ENCODE measurements around the gene XDH.
A peak's percentile ranks its signal among the peaks of the same experiment; 100 is the strongest.

Gene XDH

DNA sequence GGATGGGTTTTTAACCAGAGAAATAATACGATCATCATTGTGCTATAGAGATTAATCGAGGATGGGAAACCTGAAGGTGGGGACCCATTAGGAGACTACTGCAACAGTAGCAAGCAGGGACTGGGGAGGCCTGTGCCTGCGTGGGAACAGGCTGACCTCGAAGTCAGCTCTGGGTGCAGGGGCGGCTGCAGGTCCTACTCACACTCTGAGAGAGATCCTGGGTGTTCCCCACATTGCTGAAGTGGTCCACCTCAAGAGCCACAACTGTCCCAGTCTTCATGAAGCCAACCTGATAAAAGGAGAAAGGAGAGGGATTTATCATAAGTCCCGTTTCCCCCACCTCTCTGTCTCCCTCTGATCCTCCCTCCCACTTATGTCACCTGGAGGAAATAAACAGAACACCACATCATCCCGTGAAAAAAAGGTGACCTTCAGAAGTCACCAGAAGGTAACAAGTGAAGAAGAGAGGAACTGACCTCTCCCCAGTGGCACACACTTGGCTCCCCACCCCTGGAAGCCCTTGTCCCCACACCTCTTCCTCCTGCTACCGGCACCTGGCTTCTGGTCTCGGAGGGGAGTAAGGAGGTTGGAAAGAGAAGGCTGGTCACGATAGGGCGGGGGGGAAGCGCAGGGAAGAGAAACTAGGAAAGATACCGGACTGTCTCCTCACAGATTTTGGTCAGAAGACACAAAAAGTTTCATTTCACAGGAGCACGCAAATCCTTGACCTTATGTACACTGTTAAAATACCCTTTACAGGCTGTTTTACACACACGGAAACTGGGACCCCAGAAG, 50.4 kb downstream of the XDH start:
- DNase-seq, result no peak

- no peak for DNase-seq
Observed at GRCh38 chr2:31362581-31362980, 52.0 kb downstream of the XDH start.

GRCh38 chr2:31359229-31359628, 55.3 kb downstream of the XDH start:
- no peak for DNase-seq

DNA sequence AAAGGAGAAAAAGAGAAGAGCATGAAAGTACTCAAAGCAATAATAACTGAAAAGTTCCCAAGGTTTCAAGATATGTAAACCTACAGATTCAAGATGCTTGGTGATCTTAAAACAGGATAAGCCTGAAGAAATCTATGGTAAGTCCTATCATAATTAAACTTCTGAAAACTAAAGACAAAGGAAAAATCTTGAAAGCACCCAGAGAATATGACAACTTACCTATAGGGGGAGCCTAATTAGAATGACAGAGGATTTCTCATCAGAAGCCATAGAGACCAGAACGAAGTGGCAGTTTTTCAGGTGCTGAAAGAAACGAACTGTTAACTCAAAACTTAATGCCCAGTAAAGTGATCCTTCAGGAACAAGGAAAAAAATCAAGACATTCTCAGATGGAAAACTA, 59.7 kb downstream of the XDH start:
- no peak for DNase-seq

DNA sequence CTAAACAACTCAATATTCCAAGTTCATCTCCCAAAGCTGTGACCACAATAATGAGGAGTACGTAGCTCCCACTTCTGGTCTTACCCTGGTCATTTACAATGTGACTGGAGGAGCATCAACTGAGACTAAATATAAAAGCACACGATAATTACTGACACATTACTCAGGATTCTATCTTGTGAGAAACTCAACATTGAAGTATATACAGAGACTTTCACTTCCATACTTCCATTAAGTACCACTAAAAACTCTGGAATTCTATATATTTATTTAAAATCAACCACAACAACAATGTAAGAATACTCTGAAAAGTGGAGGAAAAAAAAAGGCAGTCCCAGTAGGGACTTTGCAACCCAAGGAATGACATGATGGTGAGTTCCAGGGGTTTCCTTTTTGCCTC, 61.4 kb downstream of the XDH start:
- no peak for DNase-seq

DNA sequence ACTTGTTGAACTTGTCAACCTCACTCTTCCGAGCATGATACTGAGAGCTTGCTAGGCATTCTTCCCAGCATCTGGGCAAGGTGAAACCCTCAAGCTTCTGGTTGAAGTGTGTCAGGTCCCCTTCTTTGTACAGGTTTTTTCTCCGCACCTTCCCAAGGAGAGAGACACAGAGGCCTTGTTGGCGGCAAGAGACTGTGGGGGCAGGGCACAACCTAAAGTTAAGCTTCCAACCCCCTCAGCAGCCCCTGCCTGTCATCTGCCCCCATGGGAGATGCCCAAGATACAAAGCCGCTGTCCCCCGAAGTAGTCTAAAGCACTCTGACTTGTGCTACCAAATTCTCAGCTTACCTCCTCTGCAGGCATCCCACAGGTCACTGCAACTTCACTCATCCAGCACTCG, 64.9 kb downstream of the XDH start:
- no peak for DNase-seq

DNA sequence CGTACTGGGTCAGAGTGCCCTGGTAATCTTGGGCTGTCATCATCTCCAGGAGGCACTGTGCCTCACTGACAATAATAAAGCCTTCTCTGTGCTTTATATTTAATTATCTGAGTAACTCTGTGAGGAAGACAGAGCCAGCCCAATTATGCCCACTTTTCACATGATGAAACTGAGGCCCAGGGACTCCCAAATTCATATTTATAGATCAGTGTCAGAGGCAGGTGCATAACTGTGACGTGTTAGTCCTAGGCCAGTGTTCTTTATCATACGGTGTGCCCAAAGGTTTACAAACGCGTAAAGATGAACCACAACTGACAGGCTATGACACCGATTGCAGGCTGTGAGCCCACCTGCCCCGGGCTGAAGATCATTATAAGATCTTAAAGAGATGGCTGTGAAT, 65.4 kb downstream of the XDH start:
- DNase-seq, result no peak

GRCh38 chr2:31348618-31349017, 65.9 kb downstream of the XDH start:
- DNase-seq, result no peak

- no peak for DNase-seq
Observed at GRCh38 chr2:31347750-31348149, 66.8 kb downstream of the XDH start.

DNA sequence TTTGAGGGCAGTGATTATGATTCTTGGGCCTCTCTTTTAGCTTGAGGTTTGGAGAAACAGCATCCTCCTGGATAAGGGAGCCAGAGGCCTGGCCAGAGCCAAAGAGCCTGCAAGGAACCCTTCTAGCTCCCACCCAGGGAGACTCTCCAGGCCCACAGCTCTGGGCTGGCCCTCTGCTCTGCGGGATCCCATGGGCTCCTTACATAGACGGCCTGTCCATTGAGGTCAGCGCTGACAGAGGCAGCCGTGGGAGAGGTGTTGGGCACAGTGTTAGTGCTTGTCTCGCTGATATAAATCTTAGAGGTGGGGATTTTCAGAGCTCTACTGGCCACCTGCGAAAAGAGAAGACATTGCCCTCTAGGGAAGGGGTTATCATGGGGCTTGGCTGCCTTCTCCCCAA, 67.2 kb downstream of the XDH start:
- no peak for DNase-seq

DNA sequence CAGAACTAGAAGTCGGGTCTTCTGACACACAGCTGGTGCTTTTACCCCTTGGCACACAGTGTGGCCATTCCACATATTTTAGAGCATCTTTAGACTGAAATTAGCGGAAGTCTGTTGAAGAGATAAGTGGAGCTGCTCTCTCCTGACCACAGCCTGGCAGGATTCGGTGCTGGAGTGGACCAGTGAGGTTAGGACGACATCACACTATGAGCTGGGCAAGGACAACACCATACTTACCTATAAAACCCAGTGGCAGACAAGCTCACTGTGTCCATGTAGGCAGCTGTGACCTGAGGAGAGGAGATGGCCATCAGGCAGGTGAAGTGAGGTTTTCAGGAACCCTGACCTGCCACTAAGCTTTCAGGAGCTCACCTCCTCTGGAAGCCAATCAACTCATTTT, 70.1 kb downstream of the XDH start:
- no peak for DNase-seq

DNA sequence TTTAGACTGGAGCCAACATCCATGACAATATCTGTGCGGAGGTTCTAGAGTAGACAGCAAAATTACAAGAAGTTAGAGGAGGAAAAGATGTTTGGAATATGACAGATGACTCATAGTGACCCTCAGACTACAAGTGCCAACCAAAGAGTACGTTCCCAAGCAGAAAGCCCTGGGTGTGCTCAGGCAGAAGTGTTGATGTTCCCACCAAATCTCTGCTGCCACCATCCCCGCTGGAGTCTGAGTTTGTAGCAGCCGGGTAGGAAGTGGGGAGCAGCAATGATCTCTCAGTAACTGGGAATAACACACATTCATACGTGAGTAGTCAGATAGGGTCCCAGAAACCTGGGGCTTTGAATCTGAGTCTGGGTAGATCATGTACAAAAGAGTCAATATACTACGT, 73.2 kb downstream of the XDH start:
- no peak for DNase-seq

GRCh38 chr2:31339696-31340095, 74.8 kb downstream of the XDH start:
- DNase-seq, result no peak

DNA sequence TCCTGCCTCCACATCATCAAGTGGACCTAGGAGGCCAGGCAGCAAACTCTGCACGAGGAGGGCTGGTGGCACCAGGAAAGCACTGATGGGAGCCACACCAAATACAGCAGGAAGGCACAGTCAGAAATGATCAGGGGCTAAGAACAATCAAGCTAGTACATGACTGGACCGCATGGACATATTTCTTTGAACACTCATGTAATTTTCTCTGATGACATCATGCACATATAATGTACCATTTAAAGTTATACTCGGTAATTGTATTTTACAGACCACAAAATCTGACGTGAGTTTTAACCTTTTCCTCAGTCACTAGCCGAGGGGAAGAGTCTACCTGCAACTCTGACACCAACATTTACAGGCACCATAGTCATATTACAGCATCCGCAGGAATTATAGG, 76.7 kb downstream of the XDH start:
- no peak for DNase-seq

GRCh38 chr2:31337197-31337596, 77.3 kb downstream of the XDH start:
- no peak for DNase-seq

GRCh38 chr2:31335921-31336585, 78.5 kb downstream of the XDH start:
- DNase-seq, result no peak

DNA sequence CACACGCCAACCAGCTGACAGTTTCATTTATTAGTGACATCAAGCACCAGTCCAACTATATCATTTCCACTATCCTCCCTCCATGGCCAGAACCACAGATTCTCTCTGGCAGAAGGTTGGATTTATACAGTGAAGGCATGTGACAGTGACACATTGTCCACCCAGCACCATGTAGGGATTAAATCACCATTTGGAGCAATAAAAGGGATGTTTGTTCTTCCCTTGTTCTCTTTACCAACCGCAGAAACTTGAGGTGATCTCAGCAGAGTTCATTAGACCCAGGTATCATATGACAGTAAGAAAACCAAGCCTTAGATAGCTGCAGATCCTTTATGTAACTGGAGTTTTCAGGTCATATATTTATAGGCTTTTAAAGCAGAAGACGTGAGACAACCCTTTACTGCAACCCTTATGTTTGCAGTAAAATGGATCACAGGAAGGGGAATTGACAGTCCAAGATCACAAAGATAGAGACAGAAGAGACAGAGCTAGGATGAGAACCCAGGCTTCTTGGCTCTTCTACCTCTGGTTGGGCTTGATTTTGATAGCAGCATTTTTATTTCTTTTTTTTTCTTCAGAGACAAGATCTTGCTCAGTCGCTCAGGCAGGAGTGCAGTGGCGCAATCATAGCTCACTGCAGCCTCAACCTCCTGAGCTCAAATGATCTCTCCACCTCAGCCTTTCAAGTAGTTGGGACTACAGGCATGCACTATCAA, 80.1 kb downstream of the XDH start:
- DNase-seq, result no peak

GRCh38 chr2:31333527-31334183, 80.9 kb downstream of the XDH start:
- peak; percentile 71 for DNase-seq

GRCh38 chr2:31333046-31333445, 81.5 kb downstream of the XDH start:
- DNase-seq, result no peak

- no peak for DNase-seq
Observed at GRCh38 chr2:31332521-31332920, 82.0 kb downstream of the XDH start.

GRCh38 chr2:31331156-31331555, 83.4 kb downstream of the XDH start:
- DNase-seq, result no peak

- no peak for DNase-seq
Observed at GRCh38 chr2:31329081-31329625, 85.4 kb downstream of the XDH start.

DNA sequence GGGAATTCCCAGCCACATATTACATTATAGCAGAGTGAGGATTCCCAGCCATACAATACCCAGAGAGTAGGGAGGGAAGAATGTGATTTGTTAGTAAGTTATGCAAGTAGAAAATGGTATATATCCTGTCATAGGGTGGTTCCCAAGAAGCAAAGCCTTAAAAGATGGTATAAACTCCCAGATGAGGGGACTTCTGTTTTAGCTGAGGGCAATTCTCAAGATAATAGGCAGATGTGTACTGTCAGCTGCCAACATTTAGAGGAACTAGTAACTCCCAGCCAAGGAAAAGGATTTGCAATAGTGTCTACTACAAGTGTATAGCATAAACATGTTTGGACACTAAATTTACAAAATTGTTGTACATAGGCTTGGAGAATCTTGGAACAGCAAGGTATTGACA, 86.5 kb downstream of the XDH start:
- DNase-seq, result no peak
